ENCODE measurements around the gene MYCL.

The MYCL gene

DNA sequence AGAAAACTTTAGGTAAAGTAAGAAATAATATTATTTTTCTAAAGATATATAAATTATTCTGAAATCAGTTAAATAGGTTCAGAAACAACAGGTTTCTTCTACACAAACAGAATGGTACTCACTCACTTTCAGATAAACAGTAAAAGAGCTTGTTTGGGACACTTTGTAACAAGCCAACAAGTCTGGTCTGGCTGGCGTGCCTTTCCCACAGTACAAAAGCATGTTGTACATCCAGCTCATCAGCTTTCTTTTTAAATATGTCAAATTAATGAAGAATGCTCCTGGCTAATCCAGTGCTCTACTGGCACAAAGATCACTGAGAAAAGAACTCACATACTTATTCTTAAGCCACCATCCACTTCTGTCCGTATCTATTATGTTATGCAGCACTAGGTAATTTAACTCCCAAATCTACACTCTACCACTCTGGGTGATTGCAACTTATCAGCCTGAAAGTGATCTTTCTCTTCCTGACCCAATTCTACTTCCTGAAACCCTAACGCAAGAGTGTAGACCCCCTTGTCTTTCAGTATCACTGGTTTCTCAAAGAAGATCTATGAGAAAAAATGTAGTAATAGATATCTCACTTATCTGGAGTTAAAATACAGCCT lies 51.0 kb downstream of the MYCL start:
- DNase-seq: no peak

DNA sequence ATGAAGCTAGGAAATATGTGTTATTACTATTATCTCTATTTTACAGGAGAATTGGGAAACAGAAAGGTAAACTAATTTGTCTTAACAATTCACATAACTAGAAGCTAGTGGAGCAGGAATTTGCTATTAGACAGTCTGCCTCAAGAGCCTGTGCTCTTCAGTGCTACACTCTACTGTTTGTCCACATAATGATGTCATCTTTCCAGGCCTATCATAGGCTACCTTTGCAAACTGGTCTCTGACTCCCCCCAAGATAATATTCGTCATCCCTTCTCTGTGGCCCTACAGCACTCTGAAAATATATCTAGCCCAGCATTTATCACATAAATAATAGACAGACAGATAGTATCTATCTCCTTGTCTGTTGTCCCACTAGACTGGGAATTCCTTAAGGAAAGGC lies 52.5 kb downstream of the MYCL start:
- no peak for DNase-seq

DNA sequence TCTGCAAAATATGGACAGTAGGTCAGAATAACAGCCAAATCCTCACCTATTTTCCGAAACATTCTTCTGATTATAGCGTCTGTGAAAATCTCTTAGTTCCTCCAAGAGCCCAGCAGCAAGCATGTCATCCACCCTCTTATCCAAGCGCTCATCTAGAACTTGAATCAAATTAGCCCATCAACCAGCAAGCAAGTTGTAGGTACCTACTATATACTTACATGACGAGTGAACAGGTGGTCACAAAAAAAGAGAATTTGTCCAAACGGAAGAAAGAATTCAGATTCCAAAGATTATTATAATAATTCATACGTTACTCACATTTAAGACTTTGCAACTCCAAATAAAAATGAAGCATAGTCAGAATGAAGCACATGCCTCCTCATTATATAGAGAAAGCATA lies 53.8 kb downstream of the MYCL start:
- no peak for DNase-seq

DNA sequence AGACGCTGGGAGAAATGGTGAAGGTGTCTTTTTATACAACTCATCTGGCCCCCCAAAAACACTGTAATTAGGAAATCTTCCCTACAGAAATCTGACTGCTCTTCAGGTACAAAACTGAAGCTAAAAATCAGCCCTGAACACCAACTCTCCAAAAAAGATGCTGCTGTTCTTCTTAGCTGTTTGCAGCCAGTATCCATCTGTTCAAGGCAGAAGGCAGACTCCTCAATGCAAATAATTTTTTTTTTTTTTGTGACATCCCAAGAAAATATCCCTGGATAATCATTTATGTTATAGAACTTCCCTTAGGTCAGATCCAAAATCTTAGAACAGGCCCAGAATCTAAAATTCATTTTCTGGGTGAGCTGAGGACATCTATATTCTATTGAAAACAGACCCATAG lies 54.9 kb downstream of the MYCL start:
- no peak for DNase-seq

DNA sequence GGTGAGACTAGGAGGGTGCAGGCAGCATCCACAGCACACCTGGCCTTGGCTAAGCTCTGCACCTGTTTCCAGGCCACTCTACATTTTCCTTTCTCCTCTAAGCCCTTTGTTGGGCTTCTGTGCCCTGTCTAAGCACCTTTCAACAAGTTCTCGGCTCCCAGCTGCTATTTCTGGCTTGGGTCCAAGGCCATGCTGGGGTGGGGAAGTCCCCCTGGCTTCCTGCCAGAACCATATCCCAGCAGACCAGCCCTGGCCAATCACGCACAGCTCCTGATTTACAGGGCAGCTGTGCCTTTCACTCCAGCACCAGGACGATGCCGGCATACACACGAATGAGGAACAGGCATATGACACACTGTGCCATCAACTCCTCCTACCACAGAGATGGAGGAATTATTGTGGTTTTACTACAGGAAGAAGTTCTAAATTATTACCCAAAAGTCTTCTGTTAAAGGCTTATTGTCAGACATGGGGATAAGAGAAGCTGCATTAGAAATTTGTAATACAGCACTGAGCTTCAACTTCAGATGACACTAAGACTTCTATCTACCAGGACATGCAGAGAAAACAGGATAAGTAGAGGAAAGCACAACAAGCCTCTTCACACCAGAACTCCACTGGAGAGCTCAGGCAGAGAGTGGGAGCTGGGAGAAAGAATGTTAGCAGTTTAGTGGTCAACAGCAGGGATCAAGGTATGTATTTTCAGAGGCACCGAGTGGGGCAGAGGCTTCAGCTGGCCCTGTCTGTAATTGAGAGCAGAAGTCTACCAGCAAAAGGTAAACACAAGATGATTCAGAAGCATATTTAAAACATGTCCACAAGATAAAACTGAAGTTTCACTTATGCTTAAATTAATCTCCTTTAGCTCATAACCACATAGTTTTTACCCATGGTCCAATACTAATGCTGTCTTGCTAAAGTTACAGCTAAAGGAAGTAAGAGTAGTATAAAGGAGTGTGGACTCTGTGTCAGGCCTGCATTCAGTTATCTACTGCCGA lies 55.8 kb downstream of the MYCL start:
- DNase-seq: peak; percentile 79
